HEK293 (cell line): Measurements from ENCODE around the gene MUC20.

Experiments
- MZF1 ChIP-seq: fragments of 450-650 bp; formaldehyde crosslinking; IDR thresholded peaks from 2 replicates; pipeline ENCODE4 v1.5.1; 2017; ENCODE audit warnings: missing biosample characterization, missing genetic modification characterization, borderline replicate concordance
- ZBTB7A ChIP-seq: fragments of 450-650 bp; formaldehyde crosslinking; IDR thresholded peaks from 2 replicates; pipeline ENCODE4 v1.5.1; 2016; ENCODE audit warnings: low read depth, missing biosample characterization, missing genetic modification characterization
- ZNF426 ChIP-seq: fragments of 450-650 bp; formaldehyde crosslinking; IDR thresholded peaks from 2 replicates; pipeline ENCODE4 v1.5.1; 2017; ENCODE audit warnings: missing biosample characterization, missing genetic modification characterization, mild to moderate bottlenecking, inconsistent platforms, moderate library complexity

- TF ChIP-seq MZF1 (tag by site-specific recombination): no peak
- no peak for TF ChIP-seq ZNF426 (tag by site-specific recombination)
- no peak for TF ChIP-seq ZBTB7A (tag by site-specific recombination)
Observed at GRCh38 chr3:195739561-195740111, 18.9 kb downstream of the MUC20 start.
